Hepatocyte (in vitro differentiated cells): ENCODE data around the gene ADCK2. TPM values are rescaled to one million over a fixed set of nuclear protein-coding genes. Genes with fewer than 3 reads are reported as not detected.

Source experiments
- DNase-seq: peaks from one replicate; pipeline ENCODE4 v3.0.0-alpha.2; 2016; ENCODE audit warnings: low spot score
- H2AFZ ChIP-seq: fragments of 200-600 bp; sonication (generic); 2 replicates; pipeline ENCODE4 v1.6.0; 2016; ENCODE audit warnings: antibody characterized with exemption, mild to moderate bottlenecking
- H3K27ac ChIP-seq: fragments of 200-600 bp; sonication (generic); 2 replicates; pipeline ENCODE4 v1.5.1; 2016; ENCODE audit warnings: mild to moderate bottlenecking
- H3K27me3 ChIP-seq: fragments of 200-600 bp; sonication (generic); 2 replicates; pipeline ENCODE4 v1.6.1; 2016
- H3K36me3 ChIP-seq: fragments of 200-600 bp; sonication (generic); replicated peaks from 2 replicates; pipeline ENCODE4 v1.5.1; 2016; ENCODE audit warnings: low read depth; ENCODE audit not compliant: insufficient read depth
- H3K4me1 ChIP-seq: fragments of 200-600 bp; sonication (generic); 2 replicates; pipeline ENCODE4 v1.5.1; 2016; ENCODE audit warnings: mild to moderate bottlenecking, moderate library complexity; ENCODE audit not compliant: insufficient read depth
- H3K4me2 ChIP-seq: fragments of 200-600 bp; sonication (generic); 2 replicates; pipeline ENCODE4 v1.6.0; 2016
- H3K4me3 ChIP-seq: fragments of 200-600 bp; sonication (generic); 2 replicates; pipeline ENCODE4 v1.5.1; 2016; ENCODE audit warnings: mild to moderate bottlenecking
- H3K79me2 ChIP-seq: fragments of 200-600 bp; sonication (generic); 2 replicates; pipeline ENCODE4 v1.6.0; 2017; ENCODE audit warnings: mild to moderate bottlenecking
- H3K9me2 ChIP-seq: fragments of 200-600 bp; sonication (generic); replicated peaks from 2 replicates; pipeline ENCODE4 v1.6.0; 2017; ENCODE audit warnings: mild to moderate bottlenecking; ENCODE audit not compliant: insufficient read depth
- H3K9me3 ChIP-seq: fragments of 200-600 bp; sonication (generic); 2 replicates; pipeline ENCODE4 v1.5.1; 2016; ENCODE audit warnings: low read depth, mild to moderate bottlenecking
- H4K20me1 ChIP-seq: fragments of 200-600 bp; sonication (generic); 2 replicates; pipeline ENCODE4 v1.6.0; 2016; ENCODE audit warnings: mild to moderate bottlenecking; ENCODE audit not compliant: insufficient read depth, poor library complexity, severe bottlenecking
- EZH2 ChIP-seq: fragments of 200-600 bp; sonication (generic); IDR thresholded peaks from 2 replicates; pipeline ENCODE4 v1.6.1; 2016; ENCODE audit warnings: antibody characterized with exemption, mild to moderate bottlenecking, borderline replicate concordance
- EZH2phosphoT487 ChIP-seq: fragments of 200-600 bp; sonication (generic); IDR thresholded peaks from one replicate; pipeline ENCODE4 v1.6.1; 2018; ENCODE audit warnings: antibody characterized with exemption, mild to moderate bottlenecking, low read depth, moderate library complexity; ENCODE audit not compliant: unreplicated experiment, severe bottlenecking
- WGBS: methylation state at CpG from one replicate; pipeline ENCODE4 v1.1.6; 2016; ENCODE audit warnings: low lambda C conversion rate; ENCODE audit errors: missing lambda C conversion rate; 5-methylcytosine and 5-hydroxymethylcytosine counted together
- polyA plus RNA-seq: library from polyadenylated mRNA; unstranded; fragments of >200 nt; fragmentation: Nextera tagmentation; extraction: Ambion mirVana; gene quantifications from 2 replicates; pipeline ENCODE4 v1.2.1, GENCODE V29; 2016
- total RNA-seq: library from RNA; depleted of rRNA; stranded (reverse); fragments of >200 nt; gene quantifications from 2 replicates; pipeline ENCODE4 v1.2.3, GENCODE V29; 2014
- TF ChIP-seq, protein P1 (sequence below): fragments of 200-600 bp; sonication (generic); IDR thresholded peaks from 2 replicates; pipeline ENCODE4 v1.5.1; 2016; ENCODE audit warnings: antibody characterized with exemption, mild to moderate bottlenecking; ENCODE audit not compliant: poor library complexity

The ADCK2 gene
- total and polyA plus RNA-seq, 2 experiments from 2014 or later: 22.4 to 24.2 TPM

DNA sequence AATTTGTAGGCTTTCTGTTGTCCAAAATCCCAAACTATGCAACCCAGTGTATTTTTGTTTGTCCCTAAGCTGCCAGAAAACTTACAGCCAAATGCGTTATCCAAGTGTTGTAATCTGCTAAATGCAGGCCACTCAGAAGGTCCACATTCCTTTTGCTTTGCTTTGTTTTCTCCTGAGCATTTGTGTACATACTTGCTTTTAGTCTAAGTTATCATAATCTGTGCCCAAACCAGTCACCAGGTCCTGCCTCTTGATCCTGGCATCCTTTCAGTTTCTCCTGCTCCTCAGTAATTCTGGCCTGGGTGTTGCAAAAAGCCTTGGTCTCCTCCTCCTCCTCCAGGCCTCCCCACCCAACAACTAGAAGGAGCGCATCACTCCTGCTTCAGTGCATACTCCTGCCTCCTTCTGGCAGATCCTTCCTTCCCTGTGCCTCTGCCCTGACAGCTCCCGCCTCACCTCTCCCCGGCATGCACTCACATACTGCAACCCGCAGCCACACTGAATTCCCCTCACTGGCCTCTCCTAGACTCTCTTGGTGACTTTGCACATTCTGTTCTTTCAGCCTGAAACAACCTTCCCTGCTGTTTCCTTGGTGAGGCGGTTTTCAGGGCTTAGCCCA, 34.5 kb upstream of the ADCK2 start:
- H3K27ac ChIP-seq: peak overlapping the region; percentile 72
- 68% methylated on average over 6 of the region's 6 CpGs for WGBS
- peaks cover 6% of the 10 kb centered on the region for H3K27me3 ChIP-seq
- H3K9me2 ChIP-seq: no peaks in the 10 kb centered on the region
- no peak overlapping the region for H3K4me3 ChIP-seq
- H3K79me2 ChIP-seq: peaks cover 29% of the 10 kb centered on the region
- peaks cover 31% of the 10 kb centered on the region for H3K4me1 ChIP-seq
- no peaks in the 10 kb centered on the region for H3K36me3 ChIP-seq
- TF ChIP-seq, protein P1, sequence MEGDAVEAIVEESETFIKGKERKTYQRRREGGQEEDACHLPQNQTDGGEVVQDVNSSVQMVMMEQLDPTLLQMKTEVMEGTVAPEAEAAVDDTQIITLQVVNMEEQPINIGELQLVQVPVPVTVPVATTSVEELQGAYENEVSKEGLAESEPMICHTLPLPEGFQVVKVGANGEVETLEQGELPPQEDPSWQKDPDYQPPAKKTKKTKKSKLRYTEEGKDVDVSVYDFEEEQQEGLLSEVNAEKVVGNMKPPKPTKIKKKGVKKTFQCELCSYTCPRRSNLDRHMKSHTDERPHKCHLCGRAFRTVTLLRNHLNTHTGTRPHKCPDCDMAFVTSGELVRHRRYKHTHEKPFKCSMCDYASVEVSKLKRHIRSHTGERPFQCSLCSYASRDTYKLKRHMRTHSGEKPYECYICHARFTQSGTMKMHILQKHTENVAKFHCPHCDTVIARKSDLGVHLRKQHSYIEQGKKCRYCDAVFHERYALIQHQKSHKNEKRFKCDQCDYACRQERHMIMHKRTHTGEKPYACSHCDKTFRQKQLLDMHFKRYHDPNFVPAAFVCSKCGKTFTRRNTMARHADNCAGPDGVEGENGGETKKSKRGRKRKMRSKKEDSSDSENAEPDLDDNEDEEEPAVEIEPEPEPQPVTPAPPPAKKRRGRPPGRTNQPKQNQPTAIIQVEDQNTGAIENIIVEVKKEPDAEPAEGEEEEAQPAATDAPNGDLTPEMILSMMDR: peak; percentile 21
- TF ChIP-seq EZH2phosphoT487 (no peak), EZH2 (no peak)
- peak; percentile 32 for DNase-seq
- H4K20me1 ChIP-seq: no peaks in the 10 kb centered on the region
- peak overlapping the region; percentile 99 for H3K4me2 ChIP-seq
- no peak overlapping the region for H2AFZ ChIP-seq
- H3K9me3 ChIP-seq: no peaks in the 10 kb centered on the region

DNA sequence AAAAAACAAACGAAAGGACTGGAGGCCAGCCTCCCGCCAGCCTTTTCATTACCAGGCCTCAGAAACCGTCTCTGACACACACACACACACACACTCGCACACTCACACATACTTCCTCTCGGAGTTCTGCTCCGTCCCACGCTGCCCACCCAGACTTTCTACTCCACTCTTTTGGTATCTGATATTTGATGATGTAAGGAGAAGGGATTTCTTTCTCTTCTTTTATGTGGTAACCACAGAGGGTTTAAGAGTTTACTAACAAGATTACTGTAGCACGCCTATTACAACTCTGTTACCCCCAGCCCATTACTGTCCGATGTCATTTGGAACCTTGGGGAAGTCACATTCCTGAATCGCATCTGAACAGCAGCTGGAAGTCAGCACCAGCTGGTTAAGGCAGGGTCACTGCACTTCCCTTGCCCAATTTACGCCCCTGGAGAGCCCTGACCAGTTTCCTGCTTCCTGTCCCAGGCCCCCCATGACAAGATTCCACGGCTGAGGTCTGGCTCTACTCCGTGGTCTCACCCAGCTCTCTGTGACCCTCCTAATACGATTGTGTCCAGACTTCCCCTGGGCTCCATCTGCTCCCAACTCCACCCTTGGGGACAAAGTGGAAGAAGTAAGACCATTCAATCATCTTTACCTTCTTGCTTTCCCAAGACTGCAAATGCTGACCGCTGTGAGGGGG, 33.2 kb upstream of the ADCK2 start:
- Histone ChIP-seq H3K4me3 (peak overlapping the region; percentile 87), H3K9me3 (no peaks in the 10 kb centered on the region), H3K36me3 (no peaks in the 10 kb centered on the region), H3K79me2 (peaks cover 17% of the 10 kb centered on the region), H3K27me3 (peaks cover 6% of the 10 kb centered on the region), H3K9me2 (no peaks in the 10 kb centered on the region), H4K20me1 (no peaks in the 10 kb centered on the region), H3K27ac (peak overlapping the region; percentile 72), H3K4me2 (peak overlapping the region; percentile 99), H3K4me1 (peaks cover 31% of the 10 kb centered on the region), H2AFZ (peak overlapping the region; percentile 87)
- 39% methylated on average over 14 of the region's 15 CpGs for WGBS
- TF ChIP-seq, protein P1: no peak
- DNase-seq: peak; percentile 63

DNA sequence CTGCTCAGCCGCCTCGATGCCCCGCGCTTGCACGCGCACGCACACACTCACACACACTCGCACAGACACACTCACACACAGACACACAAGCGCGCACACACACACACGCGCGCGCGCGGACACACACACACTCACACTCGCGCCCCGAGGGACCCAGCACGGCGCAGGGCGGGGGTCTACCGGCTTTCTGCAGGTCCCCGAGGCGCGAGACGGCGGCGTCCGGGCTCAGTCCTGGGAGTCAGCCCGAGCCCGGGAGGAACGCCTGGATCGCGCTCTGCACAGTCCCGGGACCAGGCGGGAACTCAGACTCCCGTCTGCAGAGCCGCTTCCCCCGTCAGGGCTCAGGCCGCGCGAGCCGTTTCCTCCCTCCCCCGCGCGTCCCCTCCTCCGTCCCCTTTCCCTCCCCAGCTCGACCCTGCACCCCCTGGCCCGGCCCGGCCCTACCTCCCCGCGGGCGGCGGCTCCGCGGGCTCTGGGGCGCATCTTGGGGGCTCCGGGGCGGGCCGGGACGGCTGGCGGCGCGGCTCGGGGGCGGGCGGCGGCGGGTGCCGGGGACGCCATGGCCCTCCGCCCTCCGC, 32.6 kb upstream of the ADCK2 start:
- Histone ChIP-seq H3K9me2 (no peaks in the 10 kb centered on the region), H3K4me2 (peak overlapping the region; percentile 99), H3K27me3 (peaks cover 6% of the 10 kb centered on the region), H2AFZ (peak overlapping the region; percentile 87), H3K27ac (peak overlapping the region; percentile 72), H3K4me3 (peak overlapping the region; percentile 87), H3K79me2 (peaks cover 11% of the 10 kb centered on the region), H3K9me3 (no peaks in the 10 kb centered on the region), H4K20me1 (no peaks in the 10 kb centered on the region), H3K4me1 (peaks cover 31% of the 10 kb centered on the region), H3K36me3 (no peaks in the 10 kb centered on the region)
- WGBS: 0% methylated on average over 21 of the region's 74 CpGs
- no peak for TF ChIP-seq EZH2
- TF ChIP-seq, protein P1: no peak
- no peak for TF ChIP-seq EZH2phosphoT487
- DNase-seq: peak; percentile 68
